Panc1 (cell line): ENCODE measurements around the gene UBE2E2. TPM values are rescaled to one million over a fixed set of nuclear protein-coding genes. Genes with fewer than 3 reads are reported as not detected.
A peak's percentile ranks its signal among the peaks of the same experiment; 100 is the strongest.
"Not testable (repeated sequence)": the region's sequence is repeated elsewhere in the genome, so short reads cannot be mapped to it uniquely, and the experiment has no call there.

ENCODE experiments used
- ATAC-seq: fragments of 200-7000 bp; cut with Tn5 transposase; 2 replicates; pipeline ENCODE4 v1.9.1; 2020; ENCODE audit warnings: mild to moderate bottlenecking, moderate library complexity
- BruUV-seq: library from RNA; stranded (reverse); fragments of 400-500 nt; replicated peaks from 2 replicates; lab custom pipeline; 2021; lab: Mats Ljungman, UMichigan
- CTCF ChIA-PET: fragments of 300-600 bp; sonication (Branson Sonifier 250); formaldehyde crosslinking; loops from one replicate; lab custom pipeline; 2022; ENCODE audit warnings: antibody characterized with exemption; lab: Charles Lee
- POLR2A ChIA-PET: fragments of 300-600 bp; sonication (Branson Sonifier 250); formaldehyde crosslinking; loops from one replicate; lab custom pipeline; 2022; ENCODE audit warnings: antibody characterized with exemption; lab: Charles Lee
- DNase-seq: peaks from one replicate; pipeline ENCODE4 v3.0.0-alpha.2; 2010; ENCODE audit warnings: low read depth, low spot score
- H3K27ac ChIP-seq: 2 replicates; pipeline ENCODE4 v1.5.1; 2011; ENCODE audit warnings: mild to moderate bottlenecking, low read length, inconsistent platforms
- H3K27me3 ChIP-seq: fragments of 200-500 bp; sonication (Bioruptor generic); 2 replicates; pipeline ENCODE4 v1.6.0; 2014; ENCODE audit warnings: low read length, inconsistent platforms; ENCODE audit not compliant: control insufficient read depth, insufficient read depth
- H3K36me3 ChIP-seq: fragments of 200-500 bp; sonication (Bioruptor generic); 2 replicates; pipeline ENCODE4 v1.5.1; 2014; ENCODE audit warnings: inconsistent platforms, mild to moderate bottlenecking, low read length, moderate library complexity; ENCODE audit not compliant: control insufficient read depth, insufficient read depth
- H3K4me1 ChIP-seq: 2 replicates; pipeline ENCODE4 v1.5.1; 2011; ENCODE audit warnings: inconsistent platforms, mild to moderate bottlenecking, low read length, moderate library complexity; ENCODE audit not compliant: control insufficient read depth, insufficient read depth
- H3K4me3 ChIP-seq, 2 experiments: 2 replicates each; pipeline ENCODE4 v1.5.1; 2011 to 2012; ENCODE audit warnings: low read depth in 2 of 2, low read length in 2 of 2, mild to moderate bottlenecking in 2 of 2, inconsistent platforms in 1 of 2, moderate library complexity in 1 of 2
- H3K9me3 ChIP-seq: fragments of 200-500 bp; sonication (Bioruptor generic); 2 replicates; pipeline ENCODE4 v1.5.1; 2014; ENCODE audit warnings: low read depth, mild to moderate bottlenecking, inconsistent platforms, low read length, moderate library complexity; ENCODE audit not compliant: control insufficient read depth, insufficient read depth
- CTCF ChIP-seq: fragments of 450-650 bp; IDR thresholded peaks from 2 replicates; pipeline ENCODE4 v1.5.1; 2017; ENCODE audit warnings: mild to moderate bottlenecking
- POLR2AphosphoS5 ChIP-seq: IDR thresholded peaks from 2 replicates; pipeline ENCODE4 v1.6.1; 2012; ENCODE audit warnings: mild to moderate bottlenecking, low read depth, low read length, moderate library complexity
- REST ChIP-seq, 2 experiments: IDR thresholded peaks; 2 replicates each; pipeline ENCODE4 v1.6.1; 2011 to 2012; ENCODE audit warnings: low read depth in 2 of 2, control low read depth in 1 of 2, low read length in 1 of 2, mild to moderate bottlenecking in 1 of 2, moderate library complexity in 1 of 2; ENCODE audit not compliant: insufficient read depth in 1 of 2
- SIN3A ChIP-seq: IDR thresholded peaks from 2 replicates; pipeline ENCODE4 v1.6.1; 2012; ENCODE audit warnings: low read depth, mild to moderate bottlenecking, low read length, moderate library complexity, borderline replicate concordance; ENCODE audit not compliant: insufficient read depth
- TCF7L2 ChIP-seq: IDR thresholded peaks from 2 replicates; pipeline ENCODE4 v1.6.1; 2011; ENCODE audit warnings: mild to moderate bottlenecking, low read depth, low read length, inconsistent platforms
- in situ Hi-C: cut with HindIII; loops from 2 replicates; pipeline ENCODE4 v1.10.0; 2016; ENCODE audit warnings: low sequenced_read_pairs, low pct_unique_long_range_greater_than_20kb
- intact Hi-C: fragments of 100-400 bp; cut with micrococcal nuclease; formaldehyde crosslinking; loops from one replicate; pipeline ENCODE4 v1.10.0; 2022; ENCODE audit not compliant: unreplicated experiment
- total RNA-seq: library from RNA; stranded (reverse); gene quantifications from one replicate; pipeline ENCODE4 v1.2.1, GENCODE V29; 2021; ENCODE audit not compliant: unreplicated experiment

The UBE2E2 gene
- total RNA-seq, 1 experiment from 2014 or later = 38.2 TPM

GRCh38 chr3:23612296-23612891 lies 409.3 kb downstream of the UBE2E2 start:
- CTCF ChIA-PET = interaction anchor here (1.2 kb wide), 1 partner anchor 276 kb away, joined by 3 read pairs; no protein-coding TSS in a partner anchor
- in situ Hi-C loops = no loop called here

GRCh38 chr3:23615068-23615467 lies 411.9 kb downstream of the UBE2E2 start:
- Histone ChIP-seq H3K27ac (no peak overlapping the region), H3K4me1 (peaks cover 6% of the 10 kb centered on the region), H3K36me3 (no peaks in the 10 kb centered on the region), H3K4me3 (no peak overlapping the region), H3K9me3 (no peaks in the 10 kb centered on the region), H3K27me3 (no peaks in the 10 kb centered on the region)
- ChIA-PET CTCF (no interaction called here), POLR2A (no interaction called here)
- ATAC-seq (no peak), DNase-seq (no peak)
- intact Hi-C loops (no loop called here), in situ Hi-C loops (no loop called here)
- BruUV-seq = no TSS peak
- TF ChIP-seq TCF7L2 = no peak
- TF ChIP-seq CTCF = no peak
- no peak for TF ChIP-seq REST (IDR thresholded peaks at IDR 0.05; ENCODE audit: insufficient read depth in 1 of 2, low read depth in 2 of 2, low read length in 1 of 2)
- no peak for TF ChIP-seq SIN3A
- TF ChIP-seq POLR2AphosphoS5 = no peak

More at GRCh38 chr3:23612296-23612891, 409.3 kb downstream of the UBE2E2 start:
- Histone ChIP-seq H3K36me3 (no peaks in the 10 kb centered on the region), H3K4me3 (peak overlapping the region in 1 of 2 experiments; percentile 0; a peak in 1 of 4 replicates), H3K27ac (peak overlapping the region; percentile 57), H3K27me3 (no peaks in the 10 kb centered on the region), H3K9me3 (no peaks in the 10 kb centered on the region), H3K4me1 (peaks cover 11% of the 10 kb centered on the region)
- DNase-seq = peak; percentile 12
- BruUV-seq = no TSS peak
- intact Hi-C loops = no loop called here
- ATAC-seq = peak; percentile 84
- TF ChIP-seq POLR2AphosphoS5 (no peak), TCF7L2 (no peak), CTCF (no peak), REST (IDR thresholded peaks at IDR 0.05; ENCODE audit: insufficient read depth in 1 of 2, low read depth in 2 of 2, low read length in 1 of 2) (no peak), SIN3A (no peak)
- POLR2A ChIA-PET = interaction anchor here (0.7 kb wide), 1 partner anchor 385 kb away, joined by 4 read pairs; no protein-coding TSS in a partner anchor

GRCh38 chr3:23618475-23618874 lies 415.3 kb downstream of the UBE2E2 start:
- ATAC-seq, in situ Hi-C loops, H3K36me3 ChIP-seq, H3K4me3 ChIP-seq, intact Hi-C loops, POLR2A ChIA-PET, DNase-seq, H3K9me3 ChIP-seq, CTCF ChIA-PET, BruUV-seq, H3K27ac ChIP-seq, H3K4me1 ChIP-seq, H3K27me3 ChIP-seq: not testable (repeated sequence)
